GM21786 (cell line): Measurements from ENCODE around the gene CDKL2.

Source experiments
- ATAC-seq: cut with Tn5 transposase; IDR thresholded peaks from one replicate; pipeline ENCODE4 v1.9.1; 2021; ENCODE audit not compliant: unreplicated experiment

The CDKL2 gene

DNA sequence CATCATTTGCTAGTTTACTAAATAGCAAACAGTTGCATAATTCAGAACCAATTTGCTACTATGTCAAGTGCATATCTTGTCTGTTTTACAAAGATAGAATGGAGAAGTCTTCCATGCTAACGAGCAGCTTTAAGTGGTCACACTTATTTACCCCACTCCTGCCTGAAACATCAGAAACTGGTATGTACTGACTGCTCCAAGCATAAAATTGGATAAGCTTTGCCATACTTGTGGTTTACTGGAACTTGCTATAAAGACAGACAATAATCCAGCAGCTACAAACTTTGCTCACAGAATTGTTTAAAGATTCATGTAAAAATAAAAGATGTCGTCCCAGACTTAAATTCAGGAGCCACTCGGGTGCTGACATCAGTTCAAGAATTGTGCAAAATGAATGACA is 13.3 kb upstream of the CDKL2 start:
- no peak for ATAC-seq

DNA sequence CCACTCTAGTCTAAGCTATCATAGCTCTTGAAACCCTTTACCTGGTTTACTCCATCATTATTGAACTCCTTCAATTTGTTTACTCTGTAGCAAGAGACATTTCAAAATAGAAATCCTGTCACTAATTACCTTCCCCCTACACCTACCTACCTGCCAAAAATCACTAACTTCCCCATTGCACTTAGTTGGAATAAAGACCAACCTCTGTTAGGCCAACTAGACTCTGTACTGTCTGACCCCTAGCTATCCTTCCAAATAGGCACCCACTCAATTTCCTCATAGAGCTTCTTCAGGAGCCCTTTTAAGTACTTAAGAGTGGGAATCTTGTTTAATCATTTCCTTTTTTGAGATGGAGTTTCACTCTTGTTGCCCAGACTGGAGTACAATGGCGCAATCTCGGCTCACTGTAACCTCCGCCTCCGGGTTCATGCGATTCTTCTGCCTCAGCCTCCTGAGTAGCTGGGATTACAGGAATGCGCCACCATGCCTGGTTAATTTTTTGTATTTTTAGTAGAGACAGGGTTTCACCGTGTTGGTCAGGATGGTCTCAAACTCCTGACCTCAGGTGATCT is 8.9 kb upstream of the CDKL2 start:
- ATAC-seq, result no peak

DNA sequence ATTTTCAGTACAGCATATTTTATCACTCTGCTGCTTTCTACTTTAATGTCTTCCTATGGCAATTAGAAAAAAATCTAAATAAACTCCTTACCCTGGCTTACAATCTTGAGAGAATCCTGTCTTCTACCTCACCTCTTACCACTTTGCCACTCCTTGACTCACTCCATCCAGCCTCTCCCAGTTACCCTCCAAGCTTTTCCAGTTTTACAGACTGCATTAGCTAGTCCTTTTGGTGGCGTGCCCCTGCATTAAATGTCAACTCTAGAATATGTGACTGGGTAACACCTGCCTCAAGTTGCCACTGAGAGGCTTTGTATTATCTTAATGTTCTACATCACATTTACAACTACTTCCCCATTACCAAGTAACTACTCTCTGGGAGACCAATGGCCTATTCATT is 7.5 kb upstream of the CDKL2 start:
- ATAC-seq, result no peak

DNA sequence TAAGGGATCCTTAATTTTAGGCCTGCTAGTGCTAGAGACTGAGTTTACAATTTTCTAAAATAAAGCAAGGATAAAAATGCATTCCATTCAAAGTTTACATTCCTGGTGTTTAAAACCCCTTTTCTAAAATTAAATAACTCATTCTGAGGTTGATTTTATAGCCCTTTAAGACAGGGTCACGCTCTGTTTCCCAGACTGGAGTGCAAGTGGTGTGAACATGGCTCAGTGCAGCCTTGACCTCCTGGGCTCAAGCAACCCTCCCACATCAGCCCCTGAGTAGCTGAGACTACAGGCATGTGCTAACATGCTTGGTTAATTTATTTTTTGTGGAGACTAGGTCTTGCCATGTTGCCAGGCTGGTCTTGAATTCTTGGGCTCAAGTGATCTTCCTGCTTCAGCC is 6.8 kb upstream of the CDKL2 start:
- ATAC-seq, result no peak

DNA sequence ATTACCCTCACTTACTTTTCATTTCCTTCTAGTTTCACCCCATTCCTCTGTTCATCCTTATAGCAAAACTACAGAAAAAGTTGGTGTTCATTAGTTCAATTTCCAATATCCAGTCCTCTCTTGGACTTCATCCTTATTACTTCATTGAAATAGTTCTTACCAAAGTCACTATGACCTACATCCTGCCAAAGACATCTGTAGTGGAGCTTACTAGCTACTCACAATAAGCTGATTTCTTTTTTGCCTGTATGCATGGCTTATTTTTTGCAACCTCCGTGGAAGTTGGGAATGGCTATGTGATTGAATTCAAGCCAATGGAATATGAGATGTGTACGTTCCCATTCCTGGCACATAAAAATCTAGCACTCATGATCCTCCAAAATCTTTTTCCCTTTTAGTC is 4.6 kb upstream of the CDKL2 start:
- ATAC-seq, result no peak

DNA sequence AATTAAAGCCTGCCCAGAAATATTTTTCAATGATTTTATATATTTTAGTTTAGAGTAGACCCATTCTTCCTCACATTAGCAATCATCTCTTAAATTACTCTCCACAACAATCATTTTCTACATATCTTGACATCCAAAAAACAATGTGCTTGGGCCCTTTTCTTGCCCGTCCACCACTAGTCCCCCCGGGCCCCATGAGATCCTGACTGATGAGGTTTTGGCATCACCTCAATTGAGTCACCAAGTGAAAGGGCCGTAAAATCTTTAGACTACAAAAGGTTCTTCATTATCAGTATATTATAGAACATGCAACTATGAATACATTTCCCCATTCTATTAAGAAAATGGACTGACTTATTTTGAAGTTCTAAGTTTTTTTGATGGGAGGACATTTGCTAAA is 4.0 kb upstream of the CDKL2 start:
- no peak for ATAC-seq

DNA sequence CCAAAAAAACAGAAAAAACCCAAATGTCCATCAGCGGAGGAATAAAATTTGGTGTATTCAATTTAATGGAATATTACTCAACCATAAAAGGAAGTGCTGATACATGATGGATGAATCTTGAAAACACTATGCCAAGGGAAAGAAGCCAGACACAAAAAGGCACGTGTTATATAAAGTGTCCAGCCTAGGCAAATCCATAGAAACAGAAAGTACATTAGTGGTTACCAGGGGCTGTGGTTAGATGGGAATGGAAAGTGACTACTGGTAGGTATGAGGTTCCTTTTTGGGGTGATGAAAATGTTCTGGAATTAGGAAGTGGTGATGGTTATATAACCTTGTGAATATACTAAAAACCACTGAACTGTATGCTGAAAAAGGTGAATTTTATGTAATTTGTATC is 3.5 kb upstream of the CDKL2 start:
- ATAC-seq, result no peak

DNA sequence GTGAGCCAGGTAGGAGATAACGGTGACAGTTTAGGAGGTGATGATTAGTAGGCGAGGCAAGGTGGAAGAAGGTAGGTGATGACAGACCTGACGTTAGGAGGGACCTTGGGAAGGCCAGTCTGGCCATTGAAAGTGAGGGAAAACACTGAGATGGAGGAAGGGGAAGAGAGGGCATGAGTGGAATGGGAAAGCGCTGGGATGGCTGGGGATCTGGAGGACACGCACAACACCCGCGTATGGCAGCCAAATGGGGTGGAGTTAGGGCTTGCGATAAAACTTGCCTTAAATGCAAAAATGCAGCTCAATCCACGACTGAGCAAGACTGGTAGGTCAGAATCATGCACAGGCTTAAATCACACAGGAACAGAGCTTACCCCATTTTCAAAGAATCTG is 605 bp upstream of the CDKL2 start:
- ATAC-seq, result no peak

DNA sequence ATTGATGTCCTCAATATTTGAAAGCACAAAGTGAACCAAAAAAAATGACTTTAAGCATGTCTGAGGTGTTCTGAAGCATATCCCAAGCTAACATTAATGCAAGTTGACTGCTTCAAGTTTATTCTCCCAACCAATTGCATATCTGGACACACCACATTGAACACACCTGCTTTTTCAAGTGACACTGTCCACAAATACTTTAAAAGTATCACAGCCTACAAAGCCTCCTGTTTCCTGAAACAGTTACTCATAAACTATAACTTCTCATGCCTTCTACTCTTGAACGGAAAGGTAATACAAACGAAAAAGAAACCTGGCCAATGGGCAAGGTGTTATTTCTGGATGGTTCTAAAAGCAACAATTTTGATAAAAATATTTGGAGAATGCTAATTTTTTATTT is 1.1 kb downstream of the CDKL2 start:
- no peak for ATAC-seq

DNA sequence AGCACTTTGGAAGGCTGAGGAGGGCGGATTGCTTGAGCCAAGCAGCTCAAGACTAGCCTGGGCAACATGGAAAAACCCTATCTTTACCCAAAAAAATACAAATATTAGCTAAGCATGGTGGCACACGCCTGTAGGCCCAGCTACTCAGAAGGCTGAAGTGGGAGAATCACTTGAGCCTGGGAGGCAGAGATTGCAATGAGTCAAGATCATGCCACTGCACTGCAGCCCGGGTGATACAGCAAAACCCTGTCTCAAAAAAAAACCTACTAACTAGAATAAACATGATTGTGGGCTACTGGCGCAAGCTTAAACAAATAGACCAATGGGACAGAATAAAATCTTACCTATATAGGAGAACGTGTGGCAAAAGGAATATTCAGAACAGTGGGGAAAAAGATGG is 7.3 kb downstream of the CDKL2 start:
- no peak for ATAC-seq

DNA sequence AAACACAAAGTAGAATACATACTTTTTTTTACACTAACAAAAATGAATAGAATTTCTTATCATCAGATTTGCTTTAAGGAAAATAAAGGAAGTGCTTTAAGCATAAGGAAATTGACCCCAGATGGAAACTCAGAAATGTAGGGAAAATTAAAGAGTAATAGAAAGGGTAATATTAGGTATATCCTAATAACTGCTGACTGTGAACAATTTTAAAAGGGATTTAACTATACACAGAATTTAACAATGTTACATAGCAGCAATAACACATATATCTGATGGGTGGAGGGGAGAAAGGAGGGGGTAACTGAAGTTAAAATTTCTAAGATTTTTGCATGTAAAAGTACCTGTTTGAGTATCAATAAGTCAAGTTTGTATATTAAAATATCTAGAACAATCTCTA is 8.6 kb downstream of the CDKL2 start:
- no peak for ATAC-seq

DNA sequence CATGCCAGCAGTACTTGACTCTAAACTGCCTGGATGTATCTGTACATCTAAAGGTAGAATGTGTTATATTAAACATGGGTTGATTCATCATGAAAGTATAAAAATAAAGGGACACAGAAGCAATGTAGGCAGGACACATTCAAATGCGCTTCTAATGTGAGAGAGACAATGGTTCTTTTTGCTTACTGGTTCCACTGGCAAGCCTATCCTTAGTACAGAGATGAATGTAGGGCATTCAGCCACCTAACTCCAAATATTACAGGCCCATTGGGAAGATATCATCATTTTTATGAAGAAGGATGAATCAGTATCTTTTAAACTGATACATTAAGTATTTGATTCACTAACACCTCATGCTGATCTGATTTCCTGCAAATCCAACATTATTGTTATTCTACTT is 18.0 kb downstream of the CDKL2 start:
- ATAC-seq, result no peak

DNA sequence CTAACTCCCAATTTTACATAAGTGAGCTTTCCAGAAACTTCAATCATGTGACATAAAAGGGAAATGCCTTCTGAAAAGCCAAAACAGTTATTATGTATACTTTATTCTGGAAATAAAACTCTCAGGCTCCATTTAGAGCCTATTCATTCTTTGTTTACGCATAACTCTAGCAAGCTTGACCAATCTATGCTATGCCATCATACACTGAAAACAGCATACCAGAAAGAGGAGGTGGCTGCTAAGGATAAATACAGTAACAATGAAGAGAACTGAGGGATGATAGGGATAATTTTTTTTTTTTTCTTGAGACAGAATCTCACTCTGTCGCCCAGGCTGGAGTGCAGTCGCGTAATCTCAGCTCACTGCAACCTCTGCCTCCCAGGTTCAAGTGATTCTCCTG is 24.4 kb downstream of the CDKL2 start:
- ATAC-seq, result no peak

DNA sequence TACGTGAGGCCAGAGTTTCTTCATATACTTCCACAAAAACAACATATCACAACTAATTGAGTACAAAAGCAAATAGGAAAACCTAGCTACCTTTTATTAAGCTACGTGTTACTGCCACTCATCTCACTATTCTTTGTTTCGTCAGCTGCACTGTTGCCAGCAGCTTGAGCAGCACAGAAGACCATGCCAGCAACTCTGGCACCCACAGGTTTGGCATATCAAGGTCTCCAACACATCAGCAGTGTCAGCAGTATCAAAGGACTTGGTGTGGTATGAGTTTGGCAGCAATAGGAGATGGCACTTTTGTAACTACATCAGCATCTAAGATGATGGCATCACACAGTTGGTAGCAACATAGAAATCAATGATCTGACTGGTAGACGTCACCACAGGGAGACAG is 30.7 kb downstream of the CDKL2 start:
- no peak for ATAC-seq

DNA sequence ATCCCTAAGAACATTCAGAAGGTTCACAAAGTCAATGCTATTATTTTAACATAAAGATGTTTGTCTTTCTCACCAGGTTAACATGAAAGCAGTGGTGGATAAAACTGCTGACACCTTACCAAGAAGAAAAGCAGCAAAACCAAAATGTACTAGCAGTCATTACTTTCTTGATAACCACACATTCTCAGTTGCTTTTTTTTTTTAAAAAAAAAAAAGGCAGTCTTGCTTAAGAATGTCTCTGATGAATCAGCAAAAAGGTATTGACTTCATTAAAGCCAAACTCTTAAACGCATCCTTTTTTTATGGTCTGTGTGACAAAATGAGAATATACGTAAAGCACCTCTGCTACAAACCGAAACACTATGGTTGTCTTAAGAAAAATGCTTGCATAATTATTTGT is 31.9 kb downstream of the CDKL2 start:
- ATAC-seq, result no peak

DNA sequence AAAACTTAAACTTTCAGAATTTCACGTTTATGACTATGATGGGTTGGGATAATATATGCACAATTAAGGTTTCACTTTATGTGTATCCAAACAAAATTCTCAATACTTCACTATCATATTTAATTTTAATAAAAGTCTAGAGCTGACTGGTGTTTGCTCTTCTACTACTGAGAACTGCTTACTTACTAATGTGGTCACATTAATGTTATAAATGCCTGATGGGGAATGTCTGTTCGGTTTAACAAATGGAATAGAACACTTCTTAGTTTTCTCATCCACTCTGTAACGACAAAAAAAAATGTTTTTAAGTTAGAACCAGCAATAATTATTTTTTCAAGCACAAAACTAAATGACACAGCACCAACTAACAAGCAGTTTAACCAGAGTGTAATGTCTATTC is 34.3 kb downstream of the CDKL2 start:
- ATAC-seq, result no peak

DNA sequence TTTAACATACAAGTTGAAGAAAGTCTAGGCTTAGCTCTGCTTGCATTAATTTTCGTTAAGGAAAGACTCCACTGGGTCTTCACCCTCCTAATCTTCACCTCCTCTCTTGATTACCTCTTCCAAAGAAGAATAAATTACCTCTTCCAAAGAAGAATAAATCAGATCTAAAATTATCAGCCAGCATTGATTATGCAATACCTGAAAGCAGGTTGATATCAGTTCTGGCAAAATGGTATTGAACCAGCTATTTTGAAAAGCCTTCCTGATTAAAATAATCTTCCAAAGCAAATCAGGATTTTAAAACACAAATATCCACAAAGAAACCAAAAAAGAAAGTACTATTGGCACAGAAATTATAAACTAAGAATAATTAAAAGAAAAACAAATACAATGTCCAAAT is 36.9 kb downstream of the CDKL2 start:
- ATAC-seq, result no peak

DNA sequence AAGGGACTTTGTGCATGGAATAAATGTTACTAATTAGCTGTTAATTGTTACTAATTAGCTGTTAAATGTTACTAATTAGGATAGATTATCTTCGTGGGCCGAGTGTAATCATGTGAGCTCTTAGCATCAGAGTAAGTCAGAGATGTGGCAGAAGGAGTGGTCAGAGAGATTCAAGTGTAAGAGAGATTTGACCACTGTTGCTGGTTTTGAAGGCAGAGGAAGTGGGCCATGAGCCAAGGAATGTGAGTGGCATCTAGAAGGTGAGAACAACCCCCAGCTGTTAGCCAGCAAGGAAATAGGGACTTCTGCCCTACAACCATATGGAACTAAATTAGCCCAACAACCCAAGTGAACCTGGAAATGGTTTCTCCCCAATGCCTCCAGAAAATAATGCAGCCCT is 46.3 kb downstream of the CDKL2 start:
- no peak for ATAC-seq

DNA sequence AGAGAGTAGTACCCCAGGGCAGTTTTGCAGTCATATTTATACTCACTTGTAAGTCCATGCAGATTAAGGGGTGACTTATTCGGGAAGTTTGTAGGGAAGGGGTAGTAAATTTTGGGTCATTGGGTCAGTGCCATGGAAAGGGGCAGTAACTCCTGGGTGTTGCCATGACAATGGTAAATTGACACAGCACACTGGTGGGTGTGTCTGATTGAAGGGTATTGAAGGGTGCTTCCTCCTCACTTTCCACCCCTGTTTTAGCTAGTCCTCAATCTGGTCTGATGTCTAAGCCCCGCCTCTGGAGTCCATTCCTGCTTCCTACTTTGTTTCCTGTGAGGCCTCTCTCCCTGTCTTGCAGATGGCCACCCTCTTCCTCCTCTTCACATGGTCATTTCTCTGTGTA is 62.6 kb downstream of the CDKL2 start:
- no peak for ATAC-seq

DNA sequence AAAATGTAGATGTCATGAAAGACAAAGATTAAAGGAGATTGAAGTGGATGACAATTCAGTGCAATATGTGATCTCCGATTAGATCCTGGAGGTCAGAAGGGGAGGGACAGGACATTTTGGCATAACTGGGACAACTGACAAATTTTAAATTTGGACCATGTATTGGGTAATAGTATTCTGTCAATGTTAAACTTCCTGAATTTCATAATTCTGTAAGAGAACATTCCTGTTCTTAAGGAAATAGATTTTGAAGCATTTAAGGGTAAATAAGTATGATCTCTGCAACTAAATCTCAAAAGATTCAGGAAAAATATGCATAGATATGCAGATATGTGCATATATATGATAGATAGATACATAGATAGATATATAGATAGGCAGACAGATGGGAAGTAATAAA is 63.4 kb downstream of the CDKL2 start:
- no peak for ATAC-seq

DNA sequence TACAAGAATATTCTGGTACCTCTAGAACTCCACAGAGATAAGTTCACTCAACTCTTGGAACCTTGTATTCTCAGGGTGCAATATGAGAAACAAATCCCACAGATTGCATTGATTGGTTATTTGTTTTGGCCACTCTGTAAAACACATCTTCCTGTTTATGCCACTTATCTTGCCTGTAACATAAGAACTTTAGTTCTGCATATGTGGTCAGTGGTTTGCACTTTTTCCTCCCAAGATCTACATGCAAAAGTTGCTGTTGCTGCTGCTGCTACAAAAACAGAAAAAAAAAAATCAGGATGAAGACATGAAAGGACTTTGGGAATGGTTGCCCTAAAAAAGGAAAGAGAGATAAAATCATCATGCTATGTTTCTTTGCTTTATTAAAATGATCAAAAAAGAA is 64.8 kb downstream of the CDKL2 start:
- no peak for ATAC-seq

DNA sequence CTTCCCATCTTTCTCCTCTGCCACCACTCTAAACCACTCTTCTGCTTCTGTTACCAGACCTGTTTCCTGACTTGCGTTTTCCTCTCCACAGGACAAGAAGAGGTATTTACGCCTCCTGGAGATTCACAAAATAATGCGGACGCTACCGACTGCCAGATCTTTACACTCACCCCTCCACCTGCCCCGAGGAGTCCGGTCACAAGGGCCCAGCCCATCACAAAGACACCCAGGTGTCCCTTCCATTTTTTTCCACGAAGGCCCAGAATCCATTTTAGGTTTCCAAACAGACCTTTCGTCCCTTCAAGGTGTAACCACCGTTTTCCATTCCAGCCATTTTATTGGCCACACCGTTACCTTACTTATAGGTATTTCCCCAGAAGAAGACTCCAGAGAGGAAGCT is 66.3 kb downstream of the CDKL2 start:
- ATAC-seq, result no peak

DNA sequence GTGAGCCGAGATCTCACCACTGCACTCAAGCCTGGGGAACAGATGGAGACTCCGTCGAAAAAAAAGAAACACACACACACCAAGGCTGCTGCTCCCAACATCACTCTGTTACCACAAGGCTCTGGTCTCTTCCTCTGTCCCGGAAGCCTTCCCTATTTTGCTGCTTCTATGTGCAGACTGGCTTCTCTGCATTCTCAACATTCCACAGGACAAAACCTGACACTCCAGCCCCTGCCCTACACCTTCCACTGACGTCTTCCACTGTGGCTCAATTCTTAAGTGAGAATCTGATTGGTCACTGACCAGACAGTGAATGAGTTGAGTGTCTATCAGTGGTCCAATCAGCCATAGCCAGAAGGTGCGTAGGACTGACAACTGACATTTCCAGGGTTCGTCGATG is 68.5 kb downstream of the CDKL2 start:
- ATAC-seq, result no peak

DNA sequence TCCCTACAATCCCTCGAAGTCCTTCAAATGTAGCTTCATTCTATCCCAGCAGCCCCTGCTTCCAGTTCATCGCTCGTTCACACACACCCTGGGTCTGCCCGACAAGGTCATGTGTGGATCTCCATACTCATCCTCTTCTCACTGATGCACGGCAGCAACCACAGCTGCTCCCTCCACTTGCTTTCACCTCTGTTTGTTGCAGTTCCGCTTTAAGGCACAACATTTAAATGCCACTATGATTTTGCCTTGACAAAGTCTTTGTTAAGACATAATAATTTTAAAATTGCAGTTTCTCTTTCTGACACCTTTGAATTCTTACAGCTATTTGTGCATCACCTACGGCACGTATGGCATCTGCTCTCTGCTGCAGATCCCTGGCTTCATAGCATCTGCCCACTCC is 72.6 kb downstream of the CDKL2 start:
- ATAC-seq, result no peak
